ENCODE measurements around the gene MLC1. TPM values are rescaled to one million over a fixed set of nuclear protein-coding genes. Genes with fewer than 3 reads are reported as not detected.

The MLC1 gene
- total RNA-seq, 1 donor from 2014 or later, result 0.50 TPM

DNA sequence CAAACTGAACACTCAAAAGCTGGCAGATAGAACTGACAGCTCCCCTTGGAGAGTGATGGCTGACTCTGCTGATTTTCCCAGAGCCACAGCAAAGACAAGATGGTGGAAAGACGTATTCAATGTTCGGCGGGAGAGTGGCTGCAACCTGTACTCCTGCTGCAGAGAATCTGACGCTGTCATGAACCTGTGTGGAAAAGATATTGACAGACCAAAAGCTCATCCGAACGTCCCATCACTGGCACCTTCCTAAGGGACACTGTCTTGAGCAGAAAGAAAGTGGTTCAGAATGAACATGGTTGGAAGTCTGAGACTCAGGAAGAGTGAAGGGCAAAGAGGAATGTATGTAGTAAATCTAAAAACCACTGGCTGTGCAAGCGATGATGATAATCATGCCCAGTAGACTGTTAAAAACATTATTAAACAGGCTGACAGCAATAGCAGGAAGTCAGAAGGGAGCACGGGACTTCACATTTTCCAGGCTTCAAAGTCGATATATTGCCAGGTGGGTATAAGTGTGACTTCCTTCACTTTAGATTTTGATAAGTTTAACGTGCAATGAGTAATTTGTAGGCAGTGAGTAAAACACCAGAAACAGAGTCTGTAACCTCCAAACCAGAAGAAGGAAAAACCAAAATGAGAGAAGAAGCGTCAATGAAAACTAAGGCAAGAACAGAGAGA is 66.5 kb downstream of the MLC1 start:
- Mint-ChIP-seq H3K4me1 (ENCODE audit: low read depth) (no peaks in the 10 kb centered on the region), H3K27ac (ENCODE audit: unreplicated experiment) (no peak overlapping the region), H3K36me3 (ENCODE audit: low read depth) (peaks cover 2% of the 10 kb centered on the region), H3K9me3 (ENCODE audit: low read depth) (peaks cover 2% of the 10 kb centered on the region), H3K4me3 (ENCODE audit: unreplicated experiment) (no peak overlapping the region), H3K27me3 (ENCODE audit: low read depth) (peaks cover 10% of the 10 kb centered on the region)
- DNase-seq (ENCODE audit: low spot score), result peak; percentile 14
- TF ChIP-seq, protein P1, sequence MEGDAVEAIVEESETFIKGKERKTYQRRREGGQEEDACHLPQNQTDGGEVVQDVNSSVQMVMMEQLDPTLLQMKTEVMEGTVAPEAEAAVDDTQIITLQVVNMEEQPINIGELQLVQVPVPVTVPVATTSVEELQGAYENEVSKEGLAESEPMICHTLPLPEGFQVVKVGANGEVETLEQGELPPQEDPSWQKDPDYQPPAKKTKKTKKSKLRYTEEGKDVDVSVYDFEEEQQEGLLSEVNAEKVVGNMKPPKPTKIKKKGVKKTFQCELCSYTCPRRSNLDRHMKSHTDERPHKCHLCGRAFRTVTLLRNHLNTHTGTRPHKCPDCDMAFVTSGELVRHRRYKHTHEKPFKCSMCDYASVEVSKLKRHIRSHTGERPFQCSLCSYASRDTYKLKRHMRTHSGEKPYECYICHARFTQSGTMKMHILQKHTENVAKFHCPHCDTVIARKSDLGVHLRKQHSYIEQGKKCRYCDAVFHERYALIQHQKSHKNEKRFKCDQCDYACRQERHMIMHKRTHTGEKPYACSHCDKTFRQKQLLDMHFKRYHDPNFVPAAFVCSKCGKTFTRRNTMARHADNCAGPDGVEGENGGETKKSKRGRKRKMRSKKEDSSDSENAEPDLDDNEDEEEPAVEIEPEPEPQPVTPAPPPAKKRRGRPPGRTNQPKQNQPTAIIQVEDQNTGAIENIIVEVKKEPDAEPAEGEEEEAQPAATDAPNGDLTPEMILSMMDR (IDR thresholded peaks at IDR 0.05), result no peak

GRCh38 chr22:50017701-50018224 is 67.5 kb downstream of the MLC1 start:
- no peak overlapping the region for H3K27ac Mint-ChIP-seq (ENCODE audit: unreplicated experiment)
- H3K9me3 Mint-ChIP-seq (ENCODE audit: low read depth), result peaks cover 2% of the 10 kb centered on the region
- no peak overlapping the region for H3K4me3 Mint-ChIP-seq (ENCODE audit: unreplicated experiment)
- peak; percentile 51 for DNase-seq (ENCODE audit: low spot score)
- H3K27me3 Mint-ChIP-seq (ENCODE audit: low read depth), result peaks cover 12% of the 10 kb centered on the region
- TF ChIP-seq, protein P1 (IDR thresholded peaks at IDR 0.05), result no peak
- no peaks in the 10 kb centered on the region for H3K4me1 Mint-ChIP-seq (ENCODE audit: low read depth)
- H3K36me3 Mint-ChIP-seq (ENCODE audit: low read depth), result peaks cover 2% of the 10 kb centered on the region

DNA sequence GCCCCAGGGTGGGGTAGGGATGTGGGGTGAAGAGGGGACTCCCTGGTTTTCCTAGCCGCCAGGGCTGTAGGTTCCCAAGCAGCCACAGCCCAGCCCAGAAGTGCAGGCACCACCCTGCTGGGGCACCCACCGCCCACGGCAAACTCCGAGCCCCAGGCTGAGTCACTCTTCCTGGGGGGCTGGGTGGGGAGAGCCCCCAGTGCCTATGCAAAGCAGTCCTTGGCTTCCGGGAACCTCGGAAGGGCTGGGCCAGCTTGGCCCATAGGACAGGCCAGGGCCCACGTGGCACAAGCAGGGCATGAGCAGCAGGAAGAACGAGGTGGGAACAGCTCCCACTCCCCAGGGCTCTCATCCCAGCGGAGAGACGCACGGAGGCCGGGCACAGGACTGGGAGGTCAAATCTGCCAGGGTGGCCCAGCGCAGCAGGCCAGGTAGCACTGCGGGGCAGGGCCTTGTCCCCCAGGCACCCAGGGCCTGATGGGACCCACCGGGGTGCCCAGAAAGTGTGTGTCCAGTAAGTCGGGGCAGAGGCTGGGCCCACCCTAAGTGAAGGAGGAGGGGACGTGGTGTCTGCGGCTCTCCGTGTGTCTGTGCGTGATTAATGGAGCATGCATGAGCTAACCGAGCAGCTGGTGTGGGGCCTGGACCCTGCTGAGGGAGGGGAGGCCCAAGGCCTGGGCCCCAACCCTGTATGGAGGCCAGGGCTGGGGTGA is 68.1 kb downstream of the MLC1 start:
- Mint-ChIP-seq H3K36me3 (ENCODE audit: low read depth) (peaks cover 2% of the 10 kb centered on the region), H3K4me1 (ENCODE audit: low read depth) (peaks cover 6% of the 10 kb centered on the region), H3K9me3 (ENCODE audit: low read depth) (peaks cover 2% of the 10 kb centered on the region), H3K27ac (ENCODE audit: unreplicated experiment) (no peak overlapping the region), H3K4me3 (ENCODE audit: unreplicated experiment) (no peak overlapping the region), H3K27me3 (ENCODE audit: low read depth) (peaks cover 12% of the 10 kb centered on the region)
- TF ChIP-seq, protein P1 (IDR thresholded peaks at IDR 0.05), result no peak
- peak; percentile 82 for DNase-seq (ENCODE audit: low spot score)

DNA sequence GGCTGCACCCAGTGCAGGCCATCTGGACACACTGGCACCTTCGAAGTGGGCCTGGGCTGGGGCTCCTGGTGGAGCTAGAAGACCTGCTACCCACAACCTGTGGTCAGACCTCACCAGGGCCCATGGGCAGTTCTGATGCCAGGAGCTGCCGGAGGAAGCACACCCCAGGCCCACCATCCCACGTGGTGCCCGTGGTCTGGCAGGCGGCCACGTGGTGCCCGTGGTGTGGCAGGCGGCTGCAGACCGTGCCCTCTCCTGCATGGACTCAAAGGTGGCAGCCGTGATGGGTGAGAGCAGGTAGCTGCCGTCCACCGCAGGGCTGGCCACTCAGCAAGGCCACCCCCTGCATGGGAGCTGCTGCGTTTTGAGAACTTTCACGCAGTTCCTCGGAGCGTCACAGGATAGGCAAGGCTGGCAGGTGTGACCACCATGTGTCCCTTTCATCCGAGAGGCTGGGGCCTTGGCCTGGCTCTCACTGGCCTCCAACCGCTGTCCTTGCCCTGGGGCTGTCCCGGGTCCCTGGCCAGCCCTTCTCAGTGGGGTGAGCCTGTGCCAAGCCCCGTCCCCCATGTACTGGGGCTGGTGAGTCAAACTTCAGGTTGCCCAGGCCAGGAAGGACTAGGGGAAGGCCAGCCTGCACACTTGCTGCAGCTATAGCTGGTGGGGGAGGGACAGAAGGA is 68.8 kb downstream of the MLC1 start:
- TF ChIP-seq, protein P1 (IDR thresholded peaks at IDR 0.05), result no peak
- Mint-ChIP-seq H3K4me3 (ENCODE audit: unreplicated experiment) (no peak overlapping the region), H3K36me3 (ENCODE audit: low read depth) (peaks cover 2% of the 10 kb centered on the region), H3K4me1 (ENCODE audit: low read depth) (peaks cover 8% of the 10 kb centered on the region), H3K9me3 (ENCODE audit: low read depth) (peaks cover 2% of the 10 kb centered on the region), H3K27ac (ENCODE audit: unreplicated experiment) (no peak overlapping the region), H3K27me3 (ENCODE audit: low read depth) (peaks cover 14% of the 10 kb centered on the region)
- peak; percentile 86 for DNase-seq (ENCODE audit: low spot score)

All from chondrocyte (in vitro differentiated cells).